ENCODE measurements around the gene OR8I2.
"Not testable (repeated sequence)": the region's sequence is repeated elsewhere in the genome, so short reads cannot be mapped to it uniquely, and the experiment has no call there.

OR8I2 gene

GRCh38 chr11:56093008-56093407 lies at the start of gene OR8I2:
Gene OR8I2, plus strand, starts transcription at chr11:56093308. Its CDS starts 0 bp downstream, at chr11:56093308.
- intact Hi-C loops (cut with DNase I) = no loop called here
- DNase-seq = no peak

GRCh38 chr11:56045538-56045937 lies 47.6 kb upstream of the OR8I2 start:
- intact Hi-C loops (cut with DNase I) = no loop called here
- no peak for DNase-seq

- no peak for DNase-seq
- intact Hi-C loops (cut with DNase I) = no loop called here
These were observed 44.6 kb upstream of the OR8I2 start for GRCh38 chr11:56048480-56048879.

GRCh38 chr11:56049487-56049886 lies 43.6 kb upstream of the OR8I2 start:
- intact Hi-C loops (cut with DNase I) = no loop called here
- DNase-seq = no peak

GRCh38 chr11:56056366-56056765 lies 36.7 kb upstream of the OR8I2 start:
- DNase-seq; intact Hi-C loops (cut with DNase I): not testable (repeated sequence)

- DNase-seq = not testable (repeated sequence)
These were observed 35.4 kb upstream of the OR8I2 start for GRCh38 chr11:56057661-56058237.

GRCh38 chr11:56058260-56058780 lies 34.8 kb upstream of the OR8I2 start:
- intact Hi-C loops (cut with DNase I); DNase-seq: not testable (repeated sequence)

More at GRCh38 chr11:56057661-56058237, 35.4 kb upstream of the OR8I2 start:
- intact Hi-C loops (cut with DNase I) = not testable (repeated sequence)

GRCh38 chr11:56066980-56067379 lies 26.1 kb upstream of the OR8I2 start:
- no peak for DNase-seq
- intact Hi-C loops (cut with DNase I) = no loop called here

GRCh38 chr11:56089697-56090096 lies 3.4 kb upstream of the OR8I2 start:
- intact Hi-C loops (cut with DNase I) = no loop called here
- DNase-seq = no peak

GRCh38 chr11:56103210-56103737 lies 10.2 kb downstream of the OR8I2 start, which contains the start of gene OR8H2:
Gene OR8H2, plus strand, starts transcription at chr11:56103687. Its CDS starts 1,356 bp downstream, at chr11:56105043.
- DNase-seq = no peak
- intact Hi-C loops (cut with DNase I) = no loop called here

- intact Hi-C loops (cut with DNase I) = no loop called here
These were observed 29.0 kb downstream of the OR8I2 start, which contains the start of gene OR8H3 for GRCh38 chr11:56122073-56122472. Gene OR8H3, plus strand, starts transcription at chr11:56122373. Its CDS starts 0 bp downstream, at chr11:56122373.

GRCh38 chr11:56140151-56140661 lies 47.1 kb downstream of the OR8I2 start, which contains the start of gene OR8J3:
Gene OR8J3, minus strand, starts transcription at chr11:56140201. Its CDS starts 2,483 bp downstream, at chr11:56137718.
- no peak for DNase-seq
- intact Hi-C loops (cut with DNase I) = no loop called here

More at GRCh38 chr11:56122073-56122472, 29.0 kb downstream of the OR8I2 start, which contains the start of gene OR8H3:
- peak in 1 of 10 donors; percentile 38 for DNase-seq

- intact Hi-C loops (cut with DNase I) = not testable (repeated sequence)
- peak in 1 of 10 donors; percentile 65 for DNase-seq
These were observed 50.6 kb downstream of the OR8I2 start for GRCh38 chr11:56143681-56144080.
